Thyroid gland (tissue), 4 donors: Measurements from ENCODE around the gene DDB1. TPM values are rescaled to one million over a fixed set of nuclear protein-coding genes. Genes with fewer than 3 reads are reported as not detected.
"Not testable (repeated sequence)": the region's sequence is repeated elsewhere in the genome, so short reads cannot be mapped to it uniquely, and the experiment has no call there.

Experiments
- DNase-seq, 2 donors: peaks; one replicate each; pipeline ENCODE4 v3.0.0-alpha.2; 2019
- H3K27ac ChIP-seq, 3 donors: fragments of 200-600 bp; sonication (generic); 1 replicate in 2 of 3; 2 replicates in 1 of 3; pipeline ENCODE4 v1.5.1; 2016 to 2019; ENCODE audit warnings: mild to moderate bottlenecking in 1 of 3, moderate library complexity in 1 of 3
- H3K27me3 ChIP-seq: fragments of 200-600 bp; sonication (generic); one replicate; pipeline ENCODE4 v1.5.1; 2019
- H3K36me3 ChIP-seq, 2 donors: fragments of 200-600 bp; sonication (generic); one replicate each; pipeline ENCODE4 v1.5.1; 2016 to 2019
- H3K4me1 ChIP-seq, 2 donors: fragments of 200-600 bp; sonication (generic); one replicate each; pipeline ENCODE4 v1.5.1; 2017 to 2019
- H3K4me3 ChIP-seq, 3 donors: fragments of 200-600 bp; sonication (generic); replicated peaks in 1 of 3; 1 replicate in 2 of 3; 2 replicates in 1 of 3; pipeline ENCODE4 v1.5.1; 2016; ENCODE audit warnings: mild to moderate bottlenecking in 1 of 3
- H3K9me3 ChIP-seq: fragments of 200-600 bp; sonication (generic); one replicate; pipeline ENCODE4 v1.5.1; 2017
- CTCF ChIP-seq, 6 experiments: fragments of 200-600 bp in 3 of 6; fragments of 450-650 bp in 3 of 6; sonication (generic) in 3 of 6; IDR thresholded peaks; one replicate each; pipeline ENCODE4 v1.5.1; 2016 to 2019; ENCODE audit warnings: antibody characterized with exemption in 6 of 6, mild to moderate bottlenecking in 2 of 6, inconsistent platforms in 1 of 6, moderate library complexity in 1 of 6
- POLR2A ChIP-seq, 2 donors: fragments of 450-650 bp; IDR thresholded peaks; one replicate each; pipeline ENCODE4 v1.6.1; 2017; ENCODE audit warnings: antibody characterized with exemption in 2 of 2, mild to moderate bottlenecking in 2 of 2, moderate library complexity in 1 of 2
- WGBS, 2 donors: methylation state at CpG; one replicate each; pipeline ENCODE4 v1.1.5; 2017; 5-methylcytosine and 5-hydroxymethylcytosine counted together
- intact Hi-C: fragments of 100-400 bp; cut with DNase I; formaldehyde crosslinking; loops from one replicate; pipeline ENCODE4 v1.15.1; 2023
- total RNA-seq, 4 donors: library from RNA; depleted of rRNA; stranded (reverse); fragments of >200 nt; gene quantifications; one replicate each; pipeline ENCODE4 v1.2.3, GENCODE V29; 2016

The DDB1 gene
- total RNA-seq, 4 donors from 2014 or later, result 132 to 211 (median 182) TPM

GRCh38 chr11:61256710-61257482 lies 76.0 kb downstream of the DDB1 start:
- WGBS, 2 donors, result 92 to 96% methylated on average over 17 to 18 of the region's 18 CpGs
- H3K27ac ChIP-seq, result no peak overlapping the region
- no peak overlapping the region for H3K4me3 ChIP-seq
- no peak for DNase-seq
- H3K27me3 ChIP-seq, result no peaks in the 10 kb centered on the region
- H3K4me1 ChIP-seq, result peaks cover 6 to 7% of the 10 kb centered on the region in 2 donors
- TF ChIP-seq POLR2A (IDR thresholded peaks at IDR 0.05) (no peak), CTCF (IDR thresholded peaks at IDR 0.05) (no peak)
- no peaks in the 10 kb centered on the region for H3K9me3 ChIP-seq
- H3K36me3 ChIP-seq, result no peaks in the 10 kb centered on the region
- intact Hi-C loops, result loop anchor here (10.0 kb wide), 2 partner anchors 78 to 118 kb away; partner anchors contain the start of genes DDB1 and TKFC

- intact Hi-C loops, result loop anchor here (10.0 kb wide), 2 partner anchors 80 to 120 kb away; partner anchors contain the start of genes DDB1 and TKFC
- TF ChIP-seq CTCF (IDR thresholded peaks at IDR 0.05) (peak in 5 of 6 experiments; percentile 68 to 89 (median 79)), POLR2A (IDR thresholded peaks at IDR 0.05) (no peak)
- DNase-seq, result peak; percentile 56 to 61
- Histone ChIP-seq H3K27ac (no peak overlapping the region), H3K27me3 (no peaks in the 10 kb centered on the region), H3K4me3 (no peak overlapping the region), H3K4me1 (peaks cover 16 to 30% of the 10 kb centered on the region in 2 donors), H3K36me3 (no peaks in the 10 kb centered on the region), H3K9me3 (no peaks in the 10 kb centered on the region)
- 46 to 62% methylated on average over 10 of the region's 12 CpGs for WGBS, 2 donors
Observed at GRCh38 chr11:61254403-61255025, 78.4 kb downstream of the DDB1 start.

GRCh38 chr11:61252332-61252731 lies 80.6 kb downstream of the DDB1 start:
- not testable (repeated sequence) for H3K4me3 ChIP-seq, H3K27ac ChIP-seq, H3K27me3 ChIP-seq, H3K36me3 ChIP-seq, H3K9me3 ChIP-seq, DNase-seq
- intact Hi-C loops, result loop anchor here (10.0 kb wide), 2 partner anchors 82 to 122 kb away; partner anchors contain the start of genes DDB1 and TKFC
- peaks cover 19 to 32% of the 10 kb centered on the region in 2 donors for H3K4me1 ChIP-seq
- 75 to 83% methylated on average over 1 of the region's 1 CpG for WGBS, 2 donors

GRCh38 chr11:61250796-61251765 lies 81.8 kb downstream of the DDB1 start:
- H3K9me3 ChIP-seq, H3K4me3 ChIP-seq, H3K27me3 ChIP-seq, H3K36me3 ChIP-seq: not testable (repeated sequence)
- peak; percentile 61 to 87 for DNase-seq
- Histone ChIP-seq H3K4me1 (peaks cover 19 to 32% of the 10 kb centered on the region in 2 donors), H3K27ac (peak overlapping the region; percentile 16 to 74 (median 30))
- 34 to 47% methylated on average over 18 to 20 of the region's 20 CpGs for WGBS, 2 donors
- intact Hi-C loops, result loop anchor here (10.0 kb wide), 2 partner anchors 84 to 124 kb away; partner anchors contain the start of genes DDB1 and TKFC

Other genes with a start within 250 kb of the DDB1 start
- gene CD5, start 230.6 kb downstream of the DDB1 start, total RNA-seq, result under 1 TPM in 3 of 4 donors, not detected in 1; 0.56 to 0.83 (median 0.81) TPM
- 10 to 100 TPM; 13.0 to 18.2 (median 15.9) TPM for gene VPS37C, start 171.7 kb downstream of the DDB1 start, total RNA-seq
- 1 to 10 TPM in 2 of 4 donors, not detected in 2; 4.3 to 7.9 TPM for gene PGA3, start 129.6 kb downstream of the DDB1 start, total RNA-seq
- 1 to 10 TPM in 2 of 4 donors, not detected in 2; 4.6 to 8.1 TPM for gene PGA4, start 110.8 kb downstream of the DDB1 start, total RNA-seq
- 1 to 10 TPM in 2 of 4 donors, not detected in 2; 1.4 to 2.6 TPM for gene PGA5, start 91.9 kb downstream of the DDB1 start, total RNA-seq
- gene VWCE, start 37.8 kb downstream of the DDB1 start, total RNA-seq, result 1 to 10 TPM in 2 of 4 donors, under 1 TPM in 2; 0.54 to 2.5 (median 1.0) TPM
- 10 to 100 TPM; 27.0 to 62.8 (median 43.6) TPM for gene TKFC, start 123 bp upstream of the DDB1 start, total RNA-seq
- 10 to 100 TPM; 39.3 to 62.8 (median 49.7) TPM for gene CYB561A3, start 28.8 kb upstream of the DDB1 start, total RNA-seq
- gene TMEM138, start 29.3 kb upstream of the DDB1 start, total RNA-seq, result 10 to 100 TPM; 25.3 to 37.1 (median 31.5) TPM
- gene TMEM216, start 59.5 kb upstream of the DDB1 start, total RNA-seq, result 10 to 100 TPM; 13.3 to 26.6 (median 21.0) TPM
- gene CPSF7, start 96.9 kb upstream of the DDB1 start, total RNA-seq, result 10 to 100 TPM; 58.8 to 95.1 (median 72.8) TPM
- 10 to 100 TPM; 41.0 to 74.3 (median 44.0) TPM for gene SDHAF2, start 97.0 kb upstream of the DDB1 start, total RNA-seq
- gene LRRC10B, start 175.6 kb upstream of the DDB1 start, total RNA-seq, result 1 to 10 TPM in 1 of 4 donors, under 1 TPM in 3; 0.22 to 3.0 (median 0.66) TPM
- 10 to 100 TPM in 2 of 4 donors, 1 to 10 TPM in 2; 5.2 to 12.6 (median 8.8) TPM for gene SYT7, start 248.0 kb upstream of the DDB1 start, total RNA-seq